Activated CD4-positive, alpha-beta T cell treated with anti-CD3 and anti-CD28 coated beads for 1 hour (primary cell): ENCODE measurements around the gene LTK.
A peak's percentile ranks its signal among the peaks of the same experiment; 100 is the strongest.

ENCODE experiments used
- DNase-seq: peaks from one replicate; pipeline ENCODE4 v3.0.0-alpha.2; 2020

The LTK gene

DNA sequence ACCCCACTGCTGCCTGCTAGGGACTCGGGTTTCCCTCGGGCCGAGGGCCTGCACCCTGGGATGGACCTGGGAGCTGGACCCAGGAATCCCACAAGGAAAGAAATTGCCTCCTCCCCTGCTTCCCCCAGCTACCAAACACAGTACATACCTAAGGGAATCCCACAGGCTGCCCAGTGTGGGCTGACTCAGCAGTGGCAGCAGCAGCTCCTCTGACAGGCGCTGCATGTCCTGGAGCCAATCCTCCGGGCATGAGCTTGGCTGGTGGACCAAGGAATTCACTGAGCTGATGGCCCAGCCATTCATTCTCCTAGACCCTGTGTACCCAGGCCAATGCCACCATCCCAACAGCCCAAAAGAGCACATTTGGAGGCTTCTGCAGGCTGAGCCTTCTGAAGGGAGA is 9.5 kb upstream of the LTK start:
- no peak for DNase-seq

DNA sequence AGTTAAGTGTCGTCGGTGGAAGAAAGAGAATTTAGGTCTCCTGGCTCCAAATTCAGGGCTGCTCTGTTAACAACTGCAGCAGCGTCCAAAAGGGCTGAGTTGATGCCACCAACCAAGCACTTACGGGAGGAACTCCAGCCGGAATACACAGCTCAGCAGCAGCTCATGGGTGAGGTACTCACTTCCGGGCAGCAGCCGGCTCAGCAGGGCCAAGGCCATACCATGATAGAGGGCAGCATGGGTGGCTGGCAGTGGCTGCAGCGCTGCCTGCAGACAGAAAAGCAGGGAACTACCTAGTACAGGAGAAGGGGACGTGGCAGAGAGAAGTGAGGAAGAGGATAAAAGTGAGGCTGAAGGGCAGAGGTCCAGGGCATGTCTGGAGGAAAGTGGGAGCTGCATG is 8.0 kb upstream of the LTK start:
- no peak for DNase-seq

DNA sequence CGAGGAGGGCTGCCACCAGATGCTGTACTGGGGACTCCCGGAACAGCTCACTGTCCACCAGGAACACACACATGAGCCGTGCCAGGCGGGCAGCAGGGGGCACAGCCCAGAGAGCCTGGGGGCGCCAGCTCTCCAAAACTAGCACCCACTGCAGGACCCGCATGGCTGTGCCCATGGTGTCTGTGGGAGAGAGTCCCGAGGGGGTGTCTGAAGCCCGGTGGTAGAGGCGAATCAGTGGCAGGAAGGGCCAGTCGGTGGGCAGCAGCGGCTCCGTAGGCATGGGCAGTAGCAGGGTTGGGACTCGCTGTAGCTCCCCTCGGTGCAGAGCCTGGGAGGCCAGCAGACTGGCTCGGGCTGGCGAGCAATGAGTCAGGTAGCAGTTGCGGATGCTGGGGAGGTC is 7.0 kb upstream of the LTK start:
- DNase-seq: no peak

DNA sequence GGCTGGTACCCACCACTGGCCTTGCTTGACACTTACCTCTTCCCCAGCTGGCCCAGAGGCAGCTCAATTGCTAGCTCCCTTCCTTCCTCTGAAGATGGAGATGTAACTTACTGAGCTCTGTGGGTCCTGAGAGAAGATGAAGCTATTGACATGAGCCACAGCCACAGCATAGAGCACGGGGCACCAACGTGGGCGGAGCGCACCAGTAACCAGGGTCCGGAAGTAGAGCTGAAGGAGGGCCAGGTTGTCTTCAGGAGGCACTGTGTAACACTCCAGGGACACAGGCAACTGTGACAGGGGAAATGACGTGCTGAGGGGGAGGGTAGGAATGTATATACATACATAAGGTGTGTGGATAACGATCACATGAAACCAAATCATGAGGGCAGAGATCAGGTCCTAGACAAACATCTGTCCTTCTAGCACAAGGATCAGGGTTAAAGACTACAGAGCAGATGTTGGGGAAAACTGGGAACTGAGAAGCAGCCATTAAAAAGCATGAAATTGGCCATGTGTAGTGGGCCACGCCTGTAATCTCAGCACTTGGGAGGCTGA is 4.3 kb upstream of the LTK start:
- DNase-seq: no peak

DNA sequence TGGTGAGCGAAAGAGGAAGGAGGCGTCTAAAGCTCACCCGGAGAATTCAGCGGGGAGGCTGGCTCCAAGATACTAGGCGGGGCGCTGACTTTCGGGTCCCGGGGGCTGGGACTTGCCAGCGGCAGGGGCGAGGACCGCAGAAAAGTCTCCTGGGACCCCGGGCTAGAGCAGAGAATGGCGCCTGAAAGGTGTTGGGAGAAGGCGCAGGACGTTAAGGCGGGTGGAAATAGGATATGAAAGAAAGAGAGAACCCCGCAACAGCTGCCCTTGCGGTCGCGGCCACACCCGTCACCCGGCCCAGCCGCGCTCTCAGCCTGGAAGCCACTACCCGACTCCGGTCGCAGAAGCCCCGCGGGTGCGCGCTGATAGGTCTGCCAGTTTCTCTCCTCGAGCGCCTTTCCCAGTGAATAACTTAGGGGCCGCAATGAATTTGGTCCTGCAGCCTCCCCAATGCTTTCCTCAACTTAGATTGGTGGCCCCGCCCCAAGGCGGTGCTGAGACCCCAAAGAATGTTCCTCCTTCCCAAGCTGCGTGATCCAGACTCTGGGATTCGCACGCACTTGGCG is 604 bp downstream of the LTK start:
- DNase-seq: no peak

DNA sequence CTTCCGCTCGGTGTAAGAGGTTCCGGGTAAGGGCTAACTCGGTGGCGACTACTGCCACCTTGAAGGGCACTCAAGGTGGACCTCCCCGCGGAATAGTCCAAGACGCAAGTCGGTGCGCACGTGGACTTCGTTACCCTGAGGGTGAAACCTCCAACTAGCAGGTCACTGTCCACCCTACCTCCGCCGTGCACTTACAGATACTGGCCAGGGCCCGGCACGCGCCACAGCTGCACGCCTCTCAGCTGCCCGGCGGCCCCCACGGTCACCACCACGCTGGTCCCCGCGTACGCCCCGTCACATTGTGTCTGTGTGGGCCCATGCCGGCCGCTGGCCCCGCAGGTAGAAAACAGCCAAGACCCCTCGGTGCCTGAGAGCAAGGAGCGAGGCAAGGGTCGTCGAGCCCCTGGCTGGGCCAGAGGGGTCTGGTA is 1.1 kb downstream of the LTK start:
- DNase-seq: no peak

DNA sequence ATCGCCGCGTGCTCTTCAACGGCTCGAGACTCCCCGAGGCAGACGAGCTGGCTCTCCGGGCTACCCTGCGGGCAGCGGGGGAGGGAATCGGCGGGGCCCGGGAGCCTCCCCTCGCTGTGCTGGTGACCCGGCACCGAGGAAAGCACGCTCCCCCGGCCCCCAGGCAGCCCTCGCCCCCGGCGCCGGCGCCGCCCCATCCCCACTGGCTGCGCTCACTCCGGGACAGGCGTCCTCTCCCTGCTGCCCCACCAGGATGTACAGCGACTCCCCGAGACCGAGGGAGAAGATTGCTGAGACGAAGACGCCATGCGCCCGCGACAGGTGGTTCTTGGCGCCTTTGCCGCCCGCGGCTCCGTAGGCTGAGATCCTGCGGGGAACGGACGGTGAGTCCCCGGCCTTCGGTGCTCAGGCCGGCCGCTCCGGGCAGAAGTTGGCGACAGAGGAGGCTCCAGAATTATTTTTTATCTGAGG is 1.7 kb downstream of the LTK start:
- DNase-seq: no peak

DNA sequence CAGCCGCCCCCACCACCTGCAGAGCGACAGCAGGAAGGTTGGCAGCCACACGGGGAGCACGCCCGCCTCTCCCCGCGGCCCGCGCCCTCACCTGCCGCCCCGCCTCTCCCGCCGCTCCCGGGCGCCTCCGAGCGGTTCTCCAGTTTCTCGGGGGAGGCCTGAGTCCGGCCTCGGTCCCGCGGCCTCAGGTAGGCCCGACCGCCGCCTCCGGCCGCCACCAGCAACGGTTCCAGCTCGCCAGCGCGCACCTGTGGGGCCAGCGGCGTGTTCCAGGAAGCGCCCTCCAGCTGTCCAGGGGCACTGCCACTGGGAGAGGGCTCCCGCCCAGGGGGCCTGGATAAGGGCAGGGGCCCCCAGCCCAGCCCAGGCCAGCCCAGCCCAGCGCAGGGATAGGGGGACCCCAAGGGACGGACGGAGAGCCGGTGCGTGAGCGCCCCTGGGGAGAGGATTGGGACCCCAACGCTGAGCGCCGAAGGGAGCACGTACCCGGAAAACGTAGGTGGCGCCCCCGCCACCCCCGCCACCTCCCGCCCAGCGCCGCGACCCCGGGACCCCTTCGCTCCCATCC is 2.2 kb downstream of the LTK start:
- no peak for DNase-seq

DNA sequence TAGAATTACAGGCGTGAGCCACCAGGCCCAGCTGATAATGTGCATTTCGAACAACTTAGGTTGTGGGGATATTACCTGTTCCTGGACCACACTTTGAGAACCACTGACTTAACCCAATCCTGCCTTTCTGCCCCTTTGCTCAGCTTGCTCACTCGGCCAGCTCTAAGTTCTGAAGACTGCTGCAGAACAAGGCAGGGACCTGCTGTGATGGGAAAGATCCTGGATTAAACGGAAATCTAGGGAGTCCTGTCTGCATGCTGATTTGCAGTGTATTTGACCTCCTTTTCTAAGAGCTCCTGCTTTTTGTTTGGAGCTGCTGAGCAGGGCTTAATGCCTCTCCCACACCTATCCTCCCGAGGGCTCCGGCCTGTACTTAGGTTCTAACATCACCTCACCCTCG is 2.9 kb downstream of the LTK start:
- DNase-seq: no peak

DNA sequence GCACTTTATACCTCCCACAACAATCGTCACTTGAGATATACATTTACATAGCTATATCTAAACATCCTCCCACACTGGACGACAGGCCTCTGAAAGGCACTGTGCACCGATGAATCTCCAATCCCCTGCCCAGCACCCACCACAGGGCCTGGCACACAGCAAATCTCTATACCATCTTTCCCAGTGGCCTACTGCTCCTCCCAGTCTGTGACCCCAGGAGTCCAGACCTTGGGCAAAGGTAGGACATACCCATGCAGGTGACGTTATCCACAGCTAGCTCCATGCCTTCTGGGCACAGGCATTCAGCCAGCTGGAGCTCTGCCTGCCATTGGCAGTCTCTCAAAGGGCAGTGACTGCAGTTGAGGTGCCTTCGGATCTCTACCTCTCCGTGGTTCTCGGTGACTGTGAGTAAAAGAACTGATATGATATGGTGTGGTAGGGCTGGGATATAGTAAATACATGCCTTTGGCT is 5.8 kb downstream of the LTK start:
- no peak for DNase-seq

DNA sequence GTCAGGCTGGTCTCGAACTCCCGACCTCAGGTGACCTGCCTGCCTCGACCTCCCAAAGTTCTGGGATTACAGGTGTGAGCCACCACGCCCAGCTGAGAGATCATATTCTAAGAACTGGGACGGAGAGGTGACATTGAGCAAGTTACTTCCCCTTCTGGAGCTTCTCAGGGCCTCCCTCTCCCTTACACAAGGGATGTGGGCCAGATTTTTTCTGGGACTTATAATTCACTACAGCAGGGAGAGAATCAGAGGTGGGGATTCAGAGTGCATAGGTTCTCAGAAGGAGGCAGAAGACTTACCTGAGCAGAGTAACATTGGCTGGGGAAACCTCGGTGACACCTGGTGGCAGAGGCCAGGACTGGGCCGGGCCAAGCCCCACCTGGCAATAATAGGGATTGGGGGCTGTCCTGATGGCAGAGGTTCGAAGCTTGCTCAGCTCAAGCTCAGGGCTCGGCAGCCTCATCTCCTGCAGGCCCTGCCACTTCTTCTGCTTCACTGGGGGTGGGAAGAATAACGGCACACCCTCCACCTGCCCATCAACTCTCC is 6.8 kb downstream of the LTK start:
- DNase-seq: no peak

DNA sequence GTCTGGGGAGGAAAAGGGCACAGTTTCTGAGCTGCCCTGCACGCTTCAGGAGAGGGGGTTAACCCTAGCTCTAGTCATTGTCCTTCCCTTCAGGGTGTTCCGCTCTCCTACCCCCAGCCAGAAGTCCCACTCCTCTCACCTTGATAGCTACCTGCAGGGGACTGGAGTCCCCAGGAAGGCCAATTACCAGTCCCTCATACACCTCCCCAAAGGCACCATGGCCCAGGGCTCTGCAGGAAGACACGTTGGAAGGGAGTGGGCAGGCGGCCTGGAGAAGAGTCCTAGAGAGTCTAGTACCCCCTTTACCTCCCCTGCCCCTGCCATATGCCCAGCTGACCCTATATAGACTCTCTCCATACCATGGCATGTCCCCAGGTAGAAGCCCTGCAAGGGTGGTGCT is 7.9 kb downstream of the LTK start:
- DNase-seq: no peak

DNA sequence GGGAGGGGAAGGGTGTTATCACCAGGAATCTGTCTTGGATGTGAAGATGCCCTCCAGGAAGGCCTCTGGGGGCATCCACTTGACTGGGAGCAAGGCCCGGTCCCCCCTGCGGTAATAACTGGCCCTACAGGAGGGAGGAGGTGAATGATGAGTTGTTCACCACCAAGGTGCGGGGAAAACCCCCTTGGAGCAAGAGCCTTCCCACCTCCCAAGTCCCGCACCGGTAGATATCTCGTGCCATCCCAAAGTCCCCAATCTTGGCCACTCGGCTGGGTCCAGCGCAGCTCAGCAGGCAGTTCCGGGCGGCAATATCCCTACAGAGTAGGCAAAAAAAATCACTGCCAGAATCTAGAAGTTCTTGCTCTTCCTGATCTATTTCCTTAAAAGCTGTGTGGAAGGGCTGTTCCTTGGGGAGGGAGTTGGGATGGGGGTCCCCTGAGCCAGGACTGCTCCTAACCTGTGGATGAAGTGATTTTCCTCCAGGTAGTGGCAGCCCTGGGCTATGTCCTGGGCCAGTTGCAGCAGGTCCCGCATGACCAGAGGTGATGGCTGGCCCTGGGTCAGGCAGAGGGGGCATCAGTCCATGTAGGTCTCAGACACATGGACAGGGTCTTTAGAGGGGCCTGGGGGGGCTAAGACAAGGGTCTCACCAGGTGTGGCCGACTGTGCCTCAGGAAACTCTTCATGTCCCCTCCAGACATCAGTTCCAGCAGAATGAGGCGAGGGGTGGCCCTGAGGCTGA is 8.7 kb downstream of the LTK start:
- DNase-seq: no peak

DNA sequence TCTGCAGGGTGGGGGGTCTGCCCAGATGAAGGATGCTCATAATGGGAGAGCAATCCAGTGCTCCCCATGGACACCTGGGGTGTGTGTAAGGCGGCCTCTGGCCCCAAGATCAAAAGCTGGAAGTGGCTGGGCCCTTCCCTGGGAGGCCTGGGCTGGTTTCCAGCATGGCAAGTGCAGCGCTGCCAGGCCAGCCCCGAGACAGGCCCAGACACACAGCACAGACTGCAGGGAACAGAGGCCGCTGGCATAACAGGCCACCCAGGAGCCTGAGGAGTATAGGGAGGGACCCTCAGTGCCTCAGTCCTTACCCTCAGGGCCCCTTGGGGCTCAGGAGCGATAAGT is 10.0 kb downstream of the LTK start:
- no peak for DNase-seq

DNA sequence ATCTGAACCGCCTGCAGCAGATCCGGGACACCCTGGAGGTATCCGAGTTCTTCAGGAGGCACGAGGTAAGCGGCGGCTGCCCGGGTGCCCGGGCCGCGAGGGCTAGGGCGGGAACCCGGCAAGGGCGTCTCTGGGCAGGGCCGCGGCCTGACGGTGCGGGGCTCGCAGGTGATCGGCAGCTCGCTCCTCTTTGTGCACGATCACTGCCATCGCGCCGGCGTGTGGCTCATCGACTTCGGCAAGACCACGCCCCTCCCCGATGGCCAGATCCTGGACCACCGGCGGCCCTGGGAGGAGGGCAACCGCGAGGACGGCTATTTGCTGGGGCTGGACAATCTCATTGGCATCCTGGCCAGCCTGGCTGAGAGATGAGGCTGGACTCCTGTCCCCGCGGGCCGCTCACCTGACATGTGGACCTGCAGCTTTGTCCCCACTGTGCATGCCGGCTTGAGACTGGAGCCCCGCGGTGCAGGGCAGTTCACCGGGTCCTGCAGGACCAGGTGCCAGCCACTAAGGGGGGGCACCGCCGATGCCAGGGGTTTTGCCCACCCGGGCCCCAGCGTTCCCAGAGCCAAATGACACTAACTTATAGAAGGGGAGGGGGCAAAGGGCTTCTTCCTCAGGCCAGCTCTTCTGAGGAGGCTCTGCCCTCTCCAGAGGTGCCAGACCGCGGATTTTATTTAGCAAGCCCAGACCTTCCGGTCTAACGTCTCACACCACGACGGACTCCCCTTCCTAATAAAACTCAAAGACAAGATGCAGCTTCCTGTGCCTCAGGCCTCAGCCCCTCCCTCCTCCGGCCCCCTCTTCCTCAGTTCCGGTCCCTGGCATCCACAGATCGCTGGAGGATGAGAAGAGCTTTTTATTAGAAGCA is 10.6 kb downstream of the LTK start:
- DNase-seq: no peak

DNA sequence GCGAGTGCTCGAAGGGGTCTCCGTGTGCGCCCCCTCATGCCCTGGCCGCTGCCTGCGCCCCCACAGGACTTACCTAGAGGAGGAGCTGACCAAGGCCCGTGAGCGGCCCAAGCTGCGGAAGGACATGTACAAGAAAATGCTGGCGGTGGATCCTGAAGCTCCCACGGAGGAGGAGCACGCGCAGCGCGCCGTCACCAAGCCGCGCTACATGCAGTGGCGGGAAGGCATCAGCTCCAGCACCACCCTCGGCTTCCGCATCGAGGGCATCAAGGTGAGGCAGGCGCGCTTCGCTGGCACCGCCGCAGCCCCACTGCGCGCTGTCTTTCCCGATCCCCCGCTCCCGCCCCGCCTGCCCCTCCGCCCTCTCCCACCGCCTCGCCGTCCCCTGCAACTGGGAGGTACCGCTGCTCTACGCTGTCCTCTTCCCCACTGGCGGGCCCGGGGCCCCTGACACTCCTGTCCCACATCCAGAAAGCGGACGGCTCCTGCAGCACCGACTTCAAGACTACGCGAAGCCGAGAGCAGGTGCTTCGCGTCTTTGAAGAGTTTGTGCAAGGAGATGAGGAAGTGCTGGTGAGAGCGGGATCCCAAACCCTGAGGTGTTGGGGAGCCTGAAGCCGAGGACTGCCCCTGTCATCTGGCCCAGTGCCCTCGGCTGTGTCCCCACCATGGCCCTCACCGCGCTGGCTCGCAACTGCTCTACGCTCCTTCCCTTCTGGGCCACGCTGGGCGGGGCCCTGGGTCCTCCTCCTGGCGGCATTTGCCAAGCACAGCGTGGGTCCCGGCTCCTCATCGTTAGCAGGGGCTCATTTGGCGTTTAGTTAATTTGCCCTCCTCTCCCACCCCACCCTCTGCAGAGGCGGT is 11.5 kb downstream of the LTK start:
- peak; percentile 17 for DNase-seq

DNA sequence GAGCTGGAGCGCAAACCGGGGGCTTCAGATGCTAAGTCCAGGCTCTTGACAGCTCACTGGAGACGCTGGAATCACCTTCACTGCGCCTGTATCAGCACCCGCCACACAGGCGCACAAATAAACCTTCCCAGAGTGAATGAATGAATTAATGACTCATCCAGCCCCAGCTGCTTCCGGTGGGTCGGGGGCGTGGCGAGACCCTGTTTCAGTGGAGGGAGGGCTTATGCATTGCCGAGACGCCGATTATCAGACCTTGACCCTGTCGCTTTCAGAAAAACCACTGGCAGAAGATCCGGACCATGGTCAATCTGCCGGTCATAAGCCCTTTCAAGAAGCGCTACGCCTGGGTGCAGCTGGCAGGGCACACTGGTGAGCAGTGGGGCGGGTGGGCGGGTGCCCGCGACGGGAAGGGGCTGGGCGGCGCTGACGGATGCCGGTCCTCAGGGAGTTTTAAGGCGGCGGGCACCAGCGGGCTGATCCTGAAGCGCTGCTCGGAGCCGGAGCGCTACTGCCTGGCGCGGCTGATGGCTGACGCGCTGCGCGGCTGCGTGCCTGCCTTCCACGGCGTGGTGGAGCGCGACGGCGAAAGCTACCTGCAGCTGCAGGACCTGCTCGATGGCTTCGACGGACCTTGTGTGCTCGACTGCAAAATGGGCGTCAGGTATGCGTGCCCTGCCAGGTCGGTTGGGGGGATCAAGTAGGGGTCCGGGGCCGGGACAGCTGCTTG is 12.3 kb downstream of the LTK start:
- DNase-seq: peak; percentile 19

DNA sequence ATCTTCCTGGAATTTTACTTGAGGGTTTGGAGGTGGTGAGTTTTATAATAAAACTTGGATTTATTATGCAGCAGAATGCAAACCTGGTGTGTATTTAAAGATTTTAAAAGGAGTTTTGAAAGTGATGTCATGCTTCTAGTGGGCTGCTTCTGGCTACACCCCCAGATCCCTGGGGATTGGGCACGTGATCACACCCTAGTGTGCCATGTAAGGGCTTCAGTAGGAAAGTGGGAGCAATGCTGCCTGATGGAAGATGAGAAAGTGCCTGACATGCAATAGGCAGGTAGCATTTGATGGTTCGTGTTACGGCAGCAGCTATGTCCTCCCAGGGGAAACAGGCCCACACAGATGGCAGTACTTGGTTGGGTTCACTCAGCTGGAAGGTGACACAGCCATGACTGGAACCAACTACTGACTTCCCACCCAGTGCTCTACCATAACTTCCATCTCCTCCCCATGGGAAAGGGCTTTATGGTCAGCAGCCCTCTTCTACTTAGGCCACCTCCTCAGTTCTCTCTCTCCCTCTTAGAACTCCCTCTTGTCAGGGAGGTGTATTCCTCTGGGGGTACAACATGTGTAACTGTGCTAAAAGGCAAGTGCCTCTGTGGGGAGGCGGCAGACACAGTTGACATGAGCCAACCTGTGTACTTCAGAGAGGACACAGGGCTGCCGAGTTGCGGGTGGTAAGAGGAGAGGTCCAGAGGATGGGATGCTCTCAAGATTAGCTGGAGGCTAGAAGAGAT is 14.3 kb downstream of the LTK start:
- no peak for DNase-seq

DNA sequence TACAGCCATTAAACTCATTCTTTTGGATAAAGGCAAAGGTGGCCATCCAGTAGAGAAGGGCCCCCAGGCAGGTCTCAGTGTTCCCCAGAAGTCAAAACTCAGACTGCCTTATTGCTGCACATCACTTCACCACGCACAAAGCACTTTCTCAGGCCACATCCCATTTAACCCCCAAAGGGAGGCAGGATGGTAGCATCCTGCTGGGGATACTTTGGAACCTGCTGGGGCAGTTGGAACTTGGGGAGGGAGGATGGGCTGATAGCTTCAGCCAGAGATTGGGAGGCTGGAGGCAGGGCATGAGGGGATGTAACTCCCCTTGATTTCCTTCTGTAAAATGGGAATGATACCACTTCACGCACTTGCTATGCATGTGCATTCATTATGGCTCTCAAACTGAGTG is 15.0 kb downstream of the LTK start:
- no peak for DNase-seq
